Measurements from ENCODE around the gene C4BPB. TPM values are rescaled to one million over a fixed set of nuclear protein-coding genes. Genes with fewer than 3 reads are reported as not detected.
"Not testable (repeated sequence)": the region's sequence is repeated elsewhere in the genome, so short reads cannot be mapped to it uniquely, and the experiment has no call there.

Gene C4BPB
- total RNA-seq, result not detected
- polyA plus RNA-seq (2013, experiment 1 of 2), result not detected
- polyA plus RNA-seq (2013, experiment 2 of 2), result not detected
- long read RNA-seq, experiment 1, result 0 reads
- long read RNA-seq, experiment 2, result 0 reads
- long read RNA-seq, experiment 3, result 0 reads
- long read RNA-seq, experiment 4, result 0 reads

GRCh38 chr1:207088701-207089626 lies at the start of gene C4BPB:
Gene C4BPB, plus strand, starts transcription at chr1:207088860. Its CDS starts 672 bp downstream, at chr1:207089532.
- H3K27ac Mint-ChIP-seq, result no peak within 1 kb of the TSS
- H3K36me3 Mint-ChIP-seq (ENCODE audit: low read depth), result no peaks in the 10 kb centered on the region
- H3K4me3 Mint-ChIP-seq, result no peak within 1 kb of the TSS

GRCh38 chr1:207039380-207040180 lies 49.1 kb upstream of the C4BPB start:
- Histone ChIP-seq H3K4me1 (ENCODE audit: control insufficient read depth, insufficient read depth, low read length) (no peaks in the 10 kb centered on the region), H3K9ac (ENCODE audit: extremely low read depth, low read length, poor library complexity, severe bottlenecking) (no peak overlapping the region), H3K36me3 (ENCODE audit: control insufficient read depth, insufficient read depth, low read length) (no peaks in the 10 kb centered on the region), H3K27me3 (ENCODE audit: control insufficient read depth, insufficient read depth, low read length, poor library complexity, severe bottlenecking) (peaks cover 26% of the 10 kb centered on the region), H3K9me3 (ENCODE audit: control insufficient read depth, low read length) (no peaks in the 10 kb centered on the region), H3K27ac (ENCODE audit: low read depth, low read length) (no peak overlapping the region), H3K4me3 (ENCODE audit: low read length) (no peak overlapping the region)
- H3K27ac Mint-ChIP-seq, result no peak overlapping the region
- H3K9me3 Mint-ChIP-seq, result peaks cover 2% of the 10 kb centered on the region
- H3K27me3 Mint-ChIP-seq (ENCODE audit: insufficient read depth), result peaks cover 4% of the 10 kb centered on the region
- H3K4me3 Mint-ChIP-seq, result no peak overlapping the region
- TF ChIP-seq CTCF (conservative IDR thresholded peaks at IDR 0.05), result no peak
- DNase-seq, result no peak
- H3K36me3 Mint-ChIP-seq (ENCODE audit: low read depth), result peaks cover 4% of the 10 kb centered on the region
- no peaks in the 10 kb centered on the region for H3K4me1 Mint-ChIP-seq
- WGBS, 2 experiments (ENCODE audit: insufficient coverage in 1 of 2, insufficient read length in 1 of 2), result 87 to 100% methylated on average over 2 to 3 of the region's 4 CpGs

More at GRCh38 chr1:207088701-207089626, at the start of gene C4BPB:
- no peaks in the 10 kb centered on the region for H3K4me1 ChIP-seq (ENCODE audit: control insufficient read depth, insufficient read depth, low read length)
- H3K27me3 Mint-ChIP-seq (ENCODE audit: insufficient read depth), result no peaks in the 10 kb centered on the region
- 92 to 93% methylated on average over 7 to 9 of the region's 9 CpGs for WGBS, 2 experiments (ENCODE audit: insufficient coverage in 1 of 2, insufficient read length in 1 of 2)
- TF ChIP-seq CTCF (conservative IDR thresholded peaks at IDR 0.05), result no peak
- no peak within 1 kb of the TSS for H3K9ac ChIP-seq (ENCODE audit: extremely low read depth, low read length, poor library complexity, severe bottlenecking)
- no peak for DNase-seq
- H3K4me1 Mint-ChIP-seq, result peaks cover 12% of the 10 kb centered on the region
- H3K9me3 Mint-ChIP-seq, result no peaks in the 10 kb centered on the region
- H3K4me3 ChIP-seq (ENCODE audit: low read length), result no peak within 1 kb of the TSS
- no peak within 1 kb of the TSS for H3K27ac ChIP-seq (ENCODE audit: low read depth, low read length)
- no peaks in the 10 kb centered on the region for H3K27me3 ChIP-seq (ENCODE audit: control insufficient read depth, insufficient read depth, low read length, poor library complexity, severe bottlenecking)
- no peaks in the 10 kb centered on the region for H3K9me3 ChIP-seq (ENCODE audit: control insufficient read depth, low read length)
- H3K36me3 ChIP-seq (ENCODE audit: control insufficient read depth, insufficient read depth, low read length), result no peaks in the 10 kb centered on the region

- Histone ChIP-seq H3K27me3 (ENCODE audit: control insufficient read depth, insufficient read depth, low read length, poor library complexity, severe bottlenecking) (peaks cover 26% of the 10 kb centered on the region), H3K4me3 (ENCODE audit: low read length) (no peak overlapping the region), H3K27ac (ENCODE audit: low read depth, low read length) (no peak overlapping the region), H3K36me3 (ENCODE audit: control insufficient read depth, insufficient read depth, low read length) (peaks cover 3% of the 10 kb centered on the region), H3K9me3 (ENCODE audit: control insufficient read depth, low read length) (no peaks in the 10 kb centered on the region), H3K4me1 (ENCODE audit: control insufficient read depth, insufficient read depth, low read length) (no peaks in the 10 kb centered on the region), H3K9ac (ENCODE audit: extremely low read depth, low read length, poor library complexity, severe bottlenecking) (no peak overlapping the region)
- Mint-ChIP-seq H3K4me1 (peaks cover 3% of the 10 kb centered on the region), H3K27me3 (ENCODE audit: insufficient read depth) (peaks cover 3% of the 10 kb centered on the region), H3K9me3 (peaks cover 2% of the 10 kb centered on the region), H3K27ac (no peak overlapping the region), H3K4me3 (no peak overlapping the region), H3K36me3 (ENCODE audit: low read depth) (peaks cover 4% of the 10 kb centered on the region)
- TF ChIP-seq CTCF (conservative IDR thresholded peaks at IDR 0.05), result no peak
- WGBS, 2 experiments (ENCODE audit: insufficient coverage in 1 of 2, insufficient read length in 1 of 2), result 80 to 84% methylated on average over 3 of the region's 3 CpGs
- DNase-seq, result no peak
Observed at GRCh38 chr1:207040181-207040533, 48.5 kb upstream of the C4BPB start.

- not testable (repeated sequence) for H3K9me3 Mint-ChIP-seq; H3K27ac ChIP-seq (ENCODE audit: low read depth, low read length); H3K9ac ChIP-seq (ENCODE audit: extremely low read depth, low read length, poor library complexity, severe bottlenecking); H3K4me3 Mint-ChIP-seq; H3K36me3 Mint-ChIP-seq (ENCODE audit: low read depth); H3K9me3 ChIP-seq (ENCODE audit: control insufficient read depth, low read length); H3K4me3 ChIP-seq (ENCODE audit: low read length); H3K27ac Mint-ChIP-seq; H3K4me1 ChIP-seq (ENCODE audit: control insufficient read depth, insufficient read depth, low read length); DNase-seq; H3K4me1 Mint-ChIP-seq; H3K27me3 Mint-ChIP-seq (ENCODE audit: insufficient read depth)
- peaks cover 22% of the 10 kb centered on the region for H3K27me3 ChIP-seq (ENCODE audit: control insufficient read depth, insufficient read depth, low read length, poor library complexity, severe bottlenecking)
- WGBS, 2 experiments (ENCODE audit: insufficient coverage in 1 of 2, insufficient read length in 1 of 2), result 86% methylated on average over 2 of the region's 2 CpGs; no CpG with 5 or more reads in 1 of the 2 experiments
- H3K36me3 ChIP-seq (ENCODE audit: control insufficient read depth, insufficient read depth, low read length), result peaks cover 16% of the 10 kb centered on the region
Observed at GRCh38 chr1:207041397-207041796, 47.3 kb upstream of the C4BPB start.

Measured in endodermal cell (in vitro differentiated cells).